ENCODE data around the gene ZNF35.

Gene ZNF35

DNA sequence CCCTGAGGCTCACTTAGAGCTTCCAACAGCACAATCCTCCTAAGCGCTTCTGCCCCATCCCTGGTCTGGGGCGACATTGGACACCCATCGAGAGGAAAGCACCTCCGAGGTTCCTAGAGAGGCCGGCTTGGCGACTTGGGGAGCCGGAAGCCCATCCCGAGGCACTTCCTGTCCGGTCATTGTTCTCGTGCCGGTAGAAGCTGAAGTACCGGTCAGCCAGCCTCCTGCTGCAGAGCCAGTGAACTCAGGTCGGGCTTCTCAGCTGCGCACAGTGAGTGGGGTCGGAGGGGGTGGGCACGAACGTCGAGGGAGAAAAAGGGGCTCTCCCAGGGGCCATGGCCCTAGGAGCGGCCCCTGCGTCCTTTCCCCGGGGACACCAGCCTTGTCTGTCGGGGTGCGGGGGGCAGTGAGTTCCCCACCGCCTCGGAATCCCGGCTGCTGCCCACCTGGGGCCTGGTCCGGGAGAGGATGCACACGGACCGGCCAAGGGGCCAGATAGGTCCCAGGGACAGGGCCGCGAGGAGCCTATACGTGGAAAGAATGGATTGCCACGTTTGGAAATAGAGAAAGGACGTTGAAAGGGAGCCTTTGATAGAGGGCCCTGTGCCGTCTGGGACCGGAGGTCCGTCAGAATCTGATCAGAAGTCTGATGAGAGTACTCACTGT is at the start of gene ZNF35:
TSS of gene ZNF35 (plus strand) at position 169 of the 666 bp plus-strand sequence. CDS start 2,336 bp downstream, outside the sequence.
- H3K9ac ChIP-seq, result peak within 1 kb of the TSS; percentile 85
- no peaks in the 10 kb centered on the region for H3K9me3 ChIP-seq (ENCODE audit: control insufficient read depth, low read length)
- H3K27ac ChIP-seq, result peak within 1 kb of the TSS; percentile 59
- H2AFZ ChIP-seq, result peak within 1 kb of the TSS; percentile 74
- H3K4me2 ChIP-seq (ENCODE audit: low read length), result peak within 1 kb of the TSS; percentile 90
- peaks cover 5% of the 10 kb centered on the region for H3K79me2 ChIP-seq
- H3K4me1 ChIP-seq, result no peaks in the 10 kb centered on the region
- no peaks in the 10 kb centered on the region for H3K27me3 ChIP-seq (ENCODE audit: control insufficient read depth, insufficient read depth, low read length)
- TF ChIP-seq, protein P1, sequence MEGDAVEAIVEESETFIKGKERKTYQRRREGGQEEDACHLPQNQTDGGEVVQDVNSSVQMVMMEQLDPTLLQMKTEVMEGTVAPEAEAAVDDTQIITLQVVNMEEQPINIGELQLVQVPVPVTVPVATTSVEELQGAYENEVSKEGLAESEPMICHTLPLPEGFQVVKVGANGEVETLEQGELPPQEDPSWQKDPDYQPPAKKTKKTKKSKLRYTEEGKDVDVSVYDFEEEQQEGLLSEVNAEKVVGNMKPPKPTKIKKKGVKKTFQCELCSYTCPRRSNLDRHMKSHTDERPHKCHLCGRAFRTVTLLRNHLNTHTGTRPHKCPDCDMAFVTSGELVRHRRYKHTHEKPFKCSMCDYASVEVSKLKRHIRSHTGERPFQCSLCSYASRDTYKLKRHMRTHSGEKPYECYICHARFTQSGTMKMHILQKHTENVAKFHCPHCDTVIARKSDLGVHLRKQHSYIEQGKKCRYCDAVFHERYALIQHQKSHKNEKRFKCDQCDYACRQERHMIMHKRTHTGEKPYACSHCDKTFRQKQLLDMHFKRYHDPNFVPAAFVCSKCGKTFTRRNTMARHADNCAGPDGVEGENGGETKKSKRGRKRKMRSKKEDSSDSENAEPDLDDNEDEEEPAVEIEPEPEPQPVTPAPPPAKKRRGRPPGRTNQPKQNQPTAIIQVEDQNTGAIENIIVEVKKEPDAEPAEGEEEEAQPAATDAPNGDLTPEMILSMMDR (IDR thresholded peaks at IDR 0.05), result no peak
- peak within 1 kb of the TSS; percentile 88 for H3K4me3 ChIP-seq (ENCODE audit: low read depth, low read length)
- H3K36me3 ChIP-seq (ENCODE audit: control insufficient read depth, insufficient read depth, low read length), result no peaks in the 10 kb centered on the region

DNA sequence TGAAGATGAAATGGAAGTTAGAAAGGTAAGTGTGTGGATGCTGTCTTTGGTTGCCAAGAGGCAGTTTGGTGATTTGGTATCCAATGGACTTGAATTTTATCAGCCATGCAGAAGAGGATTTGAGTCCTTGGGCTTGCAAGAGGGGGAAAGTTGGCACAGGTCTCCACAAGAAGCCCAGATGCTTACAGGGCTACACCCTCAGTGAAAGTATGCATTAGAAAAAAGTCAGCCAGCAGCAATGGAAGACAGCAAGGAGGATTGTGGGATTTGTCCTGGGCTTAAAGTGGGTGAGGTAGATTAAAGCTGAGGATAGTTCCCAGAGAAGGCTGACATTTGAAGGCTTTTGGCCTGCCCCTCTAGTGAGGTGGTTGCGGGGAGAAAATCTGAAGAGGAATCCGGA is 46.8 kb upstream of the ZNF35 start:
- no peak overlapping the region for H2AFZ ChIP-seq
- H3K27ac ChIP-seq, result no peak overlapping the region
- TF ChIP-seq, protein P1 (IDR thresholded peaks at IDR 0.05), result no peak
- no peaks in the 10 kb centered on the region for H3K4me1 ChIP-seq
- H3K27me3 ChIP-seq (ENCODE audit: control insufficient read depth, insufficient read depth, low read length), result no peaks in the 10 kb centered on the region
- no peak overlapping the region for H3K4me3 ChIP-seq (ENCODE audit: low read depth, low read length)
- H3K9me3 ChIP-seq (ENCODE audit: control insufficient read depth, low read length), result no peaks in the 10 kb centered on the region
- H3K4me2 ChIP-seq (ENCODE audit: low read length), result no peak overlapping the region
- peaks cover 4% of the 10 kb centered on the region for H3K79me2 ChIP-seq
- no peaks in the 10 kb centered on the region for H3K36me3 ChIP-seq (ENCODE audit: control insufficient read depth, insufficient read depth, low read length)
- H3K9ac ChIP-seq, result no peak overlapping the region

DNA sequence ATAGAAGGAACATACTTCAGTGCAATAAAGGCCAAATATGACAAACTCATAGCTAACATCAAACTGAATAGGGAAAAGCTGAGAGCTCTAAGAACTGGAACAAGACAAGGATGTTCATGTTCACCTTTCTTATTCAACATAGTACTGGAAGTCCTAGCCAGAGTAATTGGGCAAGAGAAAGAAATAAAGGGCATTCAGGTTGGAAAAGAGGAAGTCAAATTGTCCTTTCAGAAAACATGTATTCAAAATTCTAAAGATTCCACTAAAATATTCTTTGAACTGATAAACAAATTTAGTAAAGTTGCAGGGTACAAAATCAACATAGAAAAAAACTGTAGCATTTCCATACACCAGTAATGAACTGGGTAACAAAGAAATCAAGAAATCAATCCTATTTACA is 35.9 kb upstream of the ZNF35 start:
- Histone ChIP-seq H3K27ac (no peak overlapping the region), H3K9me3 (ENCODE audit: control insufficient read depth, low read length) (no peaks in the 10 kb centered on the region), H3K9ac (no peak overlapping the region), H3K4me1 (no peaks in the 10 kb centered on the region), H3K27me3 (ENCODE audit: control insufficient read depth, insufficient read depth, low read length) (no peaks in the 10 kb centered on the region), H2AFZ (no peak overlapping the region), H3K4me3 (ENCODE audit: low read depth, low read length) (no peak overlapping the region), H3K4me2 (ENCODE audit: low read length) (no peak overlapping the region), H3K36me3 (ENCODE audit: control insufficient read depth, insufficient read depth, low read length) (no peaks in the 10 kb centered on the region), H3K79me2 (peaks cover 2% of the 10 kb centered on the region)
- TF ChIP-seq, protein P1 (IDR thresholded peaks at IDR 0.05), result no peak

DNA sequence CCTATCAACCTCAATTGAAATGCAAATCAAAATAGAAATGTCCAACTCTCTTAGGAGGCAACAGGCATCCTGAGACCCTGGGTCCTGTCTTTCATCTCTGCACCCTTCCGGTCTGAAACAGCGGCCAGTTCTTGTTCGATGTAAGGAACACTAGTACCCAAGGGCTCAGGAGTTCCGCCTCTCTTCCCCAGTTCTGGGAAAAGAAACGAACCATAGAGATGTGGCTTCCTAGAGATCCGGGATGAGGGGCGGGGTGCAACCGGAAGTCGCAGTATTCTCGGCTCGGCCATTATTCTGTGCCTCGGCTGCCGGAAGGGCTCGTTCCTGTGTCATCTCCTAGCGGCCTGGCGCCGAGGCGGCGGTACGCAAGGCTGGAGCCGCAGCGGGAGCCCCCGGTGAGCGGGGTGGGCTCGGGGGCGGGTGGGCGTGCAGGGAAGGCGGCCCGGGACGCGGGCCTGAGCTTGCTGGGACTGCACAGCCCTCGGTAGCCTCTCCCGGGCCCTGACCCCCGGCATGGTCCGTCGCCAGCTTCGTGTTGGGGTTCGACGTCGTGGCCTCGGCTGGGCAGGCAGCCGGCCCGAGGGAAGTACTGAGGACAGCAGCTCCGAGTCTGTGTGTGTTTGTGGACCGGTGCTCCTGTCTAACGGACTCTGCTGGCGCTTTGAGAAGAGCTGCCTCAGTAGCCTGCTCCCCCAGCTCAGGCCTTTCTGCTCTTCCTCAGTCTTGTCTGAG is 23.6 kb upstream of the ZNF35 start, which contains the start of gene ZNF197:
TSS of gene ZNF197 (plus strand) at position 288 of the 732 bp plus-strand sequence. CDS start 4,119 bp downstream, outside the sequence.
- TF ChIP-seq, protein P1 (IDR thresholded peaks at IDR 0.05), result no peak
- H3K9me3 ChIP-seq (ENCODE audit: control insufficient read depth, low read length), result no peaks in the 10 kb centered on the region
- H3K27me3 ChIP-seq (ENCODE audit: control insufficient read depth, insufficient read depth, low read length), result no peaks in the 10 kb centered on the region
- peak within 1 kb of the TSS; percentile 66 for H3K4me3 ChIP-seq (ENCODE audit: low read depth, low read length)
- peak within 1 kb of the TSS; percentile 93 for H2AFZ ChIP-seq
- peak within 1 kb of the TSS; percentile 85 for H3K4me2 ChIP-seq (ENCODE audit: low read length)
- H3K79me2 ChIP-seq, result peaks cover 23% of the 10 kb centered on the region
- peak within 1 kb of the TSS; percentile 68 for H3K27ac ChIP-seq
- peak within 1 kb of the TSS; percentile 1 for H3K9ac ChIP-seq
- H3K36me3 ChIP-seq (ENCODE audit: control insufficient read depth, insufficient read depth, low read length), result no peaks in the 10 kb centered on the region
- peaks cover 5% of the 10 kb centered on the region for H3K4me1 ChIP-seq

All from parathyroid adenoma (tissue), 2 donors.